Measurements from ENCODE around the gene TRIM65.

The TRIM65 gene

DNA sequence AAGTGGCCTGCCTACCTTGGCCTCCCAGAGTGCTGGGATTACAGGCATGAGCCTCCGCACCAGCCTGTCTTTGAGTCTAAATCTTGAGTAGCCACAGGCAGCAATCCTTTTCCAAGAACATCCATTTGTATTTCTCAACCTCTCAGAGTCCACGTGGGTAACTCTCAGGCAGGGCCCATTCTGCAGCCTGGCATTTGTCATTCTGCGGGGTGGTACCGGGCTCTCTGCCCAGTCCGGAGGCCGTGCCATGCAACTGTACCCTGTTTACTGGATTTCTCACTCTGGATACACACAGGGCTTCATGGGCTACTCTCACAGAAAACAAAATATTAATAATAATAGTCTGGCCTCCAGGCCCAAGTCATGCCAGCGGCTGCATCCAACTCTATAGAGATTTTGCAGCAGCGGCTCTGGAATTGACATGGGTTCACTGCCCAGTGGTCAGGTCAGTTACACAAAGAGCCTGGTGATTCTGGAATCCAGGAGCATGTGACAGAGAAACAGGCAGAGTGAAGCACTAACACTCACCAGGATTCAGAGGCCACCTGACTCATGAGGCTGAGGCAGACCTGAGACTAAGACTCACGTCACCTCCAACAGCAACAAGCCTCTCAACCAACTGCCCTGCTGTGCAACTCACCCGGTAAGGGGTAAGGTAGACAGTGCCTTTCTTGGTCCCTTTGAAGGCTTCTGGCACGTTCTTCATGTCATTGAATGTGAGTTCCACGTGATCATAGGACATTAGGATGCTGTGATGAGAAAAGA, 45.6 kb downstream of the TRIM65 start:
- DNase-seq, result no peak

DNA sequence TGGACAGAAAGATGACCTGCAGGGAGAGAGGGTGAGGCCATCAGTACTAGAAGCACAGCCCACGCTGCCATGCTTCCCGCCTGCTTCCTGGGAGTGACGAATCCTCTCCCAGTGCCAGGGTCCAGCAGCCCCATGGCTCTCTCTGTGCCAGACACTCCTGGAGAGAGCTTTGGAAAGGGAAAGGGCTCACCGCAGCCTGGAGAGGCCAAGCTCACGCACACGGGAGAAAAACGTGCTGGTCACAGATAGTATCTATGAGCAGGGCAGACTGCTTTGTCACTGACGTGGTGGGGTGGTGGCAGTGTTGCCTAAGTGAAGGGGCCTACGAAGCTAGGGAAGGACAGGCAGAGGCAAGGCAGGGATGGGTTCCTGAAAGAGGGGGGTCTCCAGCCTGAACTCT, 47.0 kb downstream of the TRIM65 start:
- DNase-seq, result no peak

DNA sequence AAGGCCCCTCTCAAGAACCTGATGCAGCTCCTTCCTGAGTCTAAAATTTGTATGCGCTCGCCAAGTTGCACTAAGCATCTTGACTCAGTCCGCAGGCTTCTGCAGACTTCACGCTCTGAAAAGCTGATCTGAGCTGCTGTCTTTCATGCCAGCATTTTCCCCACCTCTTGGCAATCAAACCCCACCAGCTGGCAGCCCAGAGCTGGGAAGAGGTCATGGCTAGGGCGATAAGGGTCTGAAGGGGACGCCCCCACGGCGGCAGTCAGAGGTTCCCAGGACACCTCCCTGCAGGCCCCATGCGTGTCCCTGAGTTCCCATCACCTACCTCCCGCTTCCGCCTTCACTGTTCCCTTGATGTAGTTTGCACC, 47.5 kb downstream of the TRIM65 start:
- no peak for DNase-seq

DNA sequence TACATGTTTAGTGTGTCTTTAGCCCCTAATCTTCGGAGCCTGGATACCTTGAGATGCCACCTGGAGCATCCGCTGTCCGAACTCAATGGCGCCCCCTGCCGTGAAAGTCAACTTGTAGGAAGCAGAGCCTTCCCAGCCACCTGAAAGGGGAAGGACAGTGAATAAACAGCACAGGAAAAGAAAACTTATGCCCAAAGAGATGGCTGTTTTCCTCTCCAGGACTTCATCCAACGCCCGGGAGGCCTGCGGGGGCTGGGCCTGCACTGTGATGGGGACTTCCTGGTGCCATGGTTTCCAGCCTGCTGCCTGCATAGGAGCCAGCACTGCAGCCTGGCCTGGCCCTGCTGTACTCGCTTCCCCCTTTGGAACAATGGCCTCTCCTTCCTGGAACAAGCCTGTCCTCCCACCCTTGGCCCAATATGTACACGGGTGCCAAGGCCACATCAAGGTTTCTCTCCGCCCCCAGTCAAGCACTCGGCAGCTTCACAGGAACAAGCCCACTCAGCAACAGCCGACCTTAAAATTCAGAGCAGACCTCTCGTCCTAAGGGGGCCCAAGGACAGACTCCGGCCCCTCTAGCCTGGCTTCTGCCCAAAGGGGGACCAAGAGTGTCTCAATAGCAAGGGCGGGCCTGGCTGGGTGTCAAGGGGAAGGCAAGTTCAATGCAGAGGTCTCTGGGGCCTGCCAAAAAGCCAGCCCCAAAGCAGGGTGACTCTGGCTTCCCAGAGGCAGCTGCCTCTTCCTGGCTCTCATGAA, 48.0 kb downstream of the TRIM65 start:
- DNase-seq, result peak; percentile 84 to 87

DNA sequence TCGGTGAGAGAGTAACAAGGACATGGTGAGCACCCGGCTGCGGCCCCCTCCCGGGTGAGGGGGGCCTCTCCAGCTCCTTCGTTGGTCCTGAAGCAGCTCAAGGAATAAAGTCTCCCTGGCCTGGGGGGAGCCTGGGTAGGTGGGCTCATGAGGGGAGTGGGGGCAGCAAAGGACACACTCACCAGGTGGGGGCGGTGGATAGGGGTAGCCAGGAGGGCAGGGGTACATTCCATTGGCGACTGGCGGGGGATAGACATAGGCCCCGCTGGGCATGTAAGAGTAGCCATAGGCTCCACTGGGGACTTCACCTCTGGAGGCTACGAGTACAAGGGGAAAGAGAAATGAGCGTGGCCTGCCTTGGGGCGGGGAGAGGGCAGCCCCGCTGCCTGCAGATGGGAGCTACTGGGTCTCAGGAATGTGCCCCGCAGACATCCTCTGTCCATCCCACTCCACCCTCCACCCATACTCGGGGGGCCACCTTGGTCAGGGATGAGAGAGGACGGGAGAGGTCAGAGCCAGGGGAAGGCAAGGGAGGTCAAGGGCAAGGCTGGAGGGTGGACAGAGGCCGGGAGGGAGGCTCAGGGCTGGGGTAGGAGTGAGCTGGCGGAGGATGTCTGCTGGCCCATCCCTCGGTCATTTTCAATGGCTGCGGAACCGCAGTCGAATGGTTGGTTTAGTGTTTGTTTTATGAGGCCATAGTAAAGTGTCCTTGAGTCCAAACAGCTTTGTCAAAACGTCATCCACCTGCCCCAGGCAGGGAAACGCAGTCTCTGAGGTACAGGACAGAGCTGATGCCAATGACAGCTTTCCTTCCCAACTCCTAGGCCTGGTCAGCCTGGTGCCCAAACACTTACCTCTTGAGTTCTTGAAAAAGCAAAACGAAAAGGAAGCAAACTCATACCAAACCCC, 48.9 kb downstream of the TRIM65 start:
- no peak for DNase-seq

DNA sequence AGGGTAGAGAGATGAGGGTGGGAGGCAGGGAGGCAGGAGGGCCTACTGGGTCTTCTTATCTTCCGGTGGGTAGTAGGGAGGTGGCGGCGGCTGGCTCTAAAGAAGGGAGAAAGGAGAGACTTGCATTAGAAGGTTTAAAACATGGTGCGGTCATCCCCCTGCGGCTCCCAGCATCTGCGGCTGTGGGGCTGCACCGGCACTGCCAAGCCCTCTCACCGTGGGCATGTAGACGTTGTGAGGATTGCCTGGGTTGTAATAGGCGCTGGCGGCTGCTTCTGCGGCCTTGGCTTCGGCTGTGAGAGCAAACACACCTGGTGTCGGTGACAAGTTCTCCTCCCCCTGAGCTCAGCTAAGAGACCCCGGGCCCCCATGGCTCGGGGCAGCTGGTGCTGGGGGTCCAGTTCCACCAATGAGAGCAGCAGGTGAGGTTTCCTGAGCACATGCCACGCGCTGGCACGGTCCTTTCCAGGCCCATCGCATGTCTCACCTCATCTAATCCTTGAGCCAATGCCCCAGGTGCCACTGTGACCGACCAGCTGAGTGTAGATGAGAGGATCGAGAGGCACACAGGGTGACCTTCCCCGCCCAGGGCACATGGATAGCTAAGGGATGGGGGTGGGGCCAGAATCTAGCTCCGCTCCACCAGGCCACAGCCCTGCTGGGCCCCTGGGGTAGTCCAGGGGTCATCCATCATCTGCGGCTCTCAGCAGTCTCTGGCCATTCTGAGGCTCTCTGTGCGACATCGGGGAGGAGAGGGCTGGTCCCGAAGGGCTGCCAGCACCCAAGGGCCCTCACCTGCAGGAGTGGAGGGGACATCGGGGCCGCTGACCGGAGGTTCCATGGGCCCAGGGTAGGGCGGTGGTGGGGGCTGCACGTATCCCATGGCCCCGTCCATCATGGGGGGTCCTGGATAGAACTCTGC, 49.8 kb downstream of the TRIM65 start:
- DNase-seq, result no peak

DNA sequence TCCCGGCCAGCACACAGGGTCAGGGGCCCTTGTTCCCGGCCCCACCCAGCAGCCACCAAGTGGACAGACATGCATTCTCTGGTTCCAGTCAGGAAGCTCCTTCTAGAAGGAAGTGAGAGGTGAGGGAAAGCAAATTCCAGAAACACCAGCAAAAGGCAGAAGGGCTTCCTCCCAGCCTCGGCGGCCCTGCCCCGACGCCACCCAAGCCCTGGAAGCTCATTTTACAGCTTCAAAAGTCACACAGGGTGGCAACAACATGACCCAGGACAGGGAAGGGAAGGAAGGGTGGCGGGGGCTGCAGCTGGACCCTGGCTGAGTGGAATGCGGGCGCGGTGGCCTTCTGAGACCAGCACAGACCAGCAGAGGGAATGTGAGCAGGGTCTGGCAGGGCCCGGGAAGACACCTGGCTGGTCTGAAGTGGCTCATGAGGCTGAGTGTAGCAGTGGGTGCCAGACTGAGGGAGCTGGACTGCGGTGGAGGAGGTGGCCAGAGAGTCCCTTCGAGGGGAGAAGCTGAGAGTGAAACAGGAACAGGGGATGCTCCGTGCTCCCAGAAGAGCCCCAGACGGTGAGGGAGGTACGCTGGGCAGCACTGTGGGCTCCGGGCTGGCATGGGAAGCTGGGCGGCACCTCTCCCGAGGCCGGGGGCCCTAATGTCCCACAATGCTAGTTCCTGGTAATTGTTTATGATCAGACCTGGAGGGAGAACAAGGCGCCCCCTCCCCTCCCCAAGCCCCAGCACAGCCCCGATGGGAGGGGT, 50.6 kb downstream of the TRIM65 start:
- no peak for DNase-seq

DNA sequence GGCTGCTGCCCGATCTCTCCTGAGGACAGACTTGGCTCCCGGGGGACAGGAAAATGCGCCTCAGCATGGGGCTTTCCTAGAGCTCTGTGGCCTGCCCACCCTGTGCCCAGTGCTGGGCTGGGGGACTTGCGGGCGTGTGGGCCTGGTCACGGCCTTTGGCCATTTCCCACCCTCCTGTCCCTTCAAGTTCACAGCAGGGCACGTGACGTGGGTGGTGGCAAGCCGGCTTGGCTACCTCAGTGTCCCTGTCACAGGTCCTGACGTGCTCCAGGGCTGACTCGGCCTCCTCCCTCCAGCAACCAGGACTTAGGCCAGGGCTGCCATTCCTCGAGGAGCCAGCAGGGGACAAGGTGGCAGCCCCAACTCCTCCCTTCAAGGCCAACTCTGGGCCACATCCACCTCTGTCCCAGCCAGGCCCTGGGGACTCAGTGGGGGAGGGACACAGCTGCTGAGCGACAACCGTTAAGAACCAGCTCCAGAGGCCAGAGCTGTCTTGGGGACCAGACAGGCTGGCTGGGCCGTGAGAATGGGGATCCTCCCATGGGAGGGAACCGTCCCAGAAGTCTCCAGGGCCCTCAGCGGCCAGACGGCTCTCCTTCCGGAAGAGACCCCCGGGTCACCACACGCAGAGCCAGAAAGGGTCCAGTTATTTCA, 51.6 kb downstream of the TRIM65 start:
- peak; percentile 51 to 53 for DNase-seq

DNA sequence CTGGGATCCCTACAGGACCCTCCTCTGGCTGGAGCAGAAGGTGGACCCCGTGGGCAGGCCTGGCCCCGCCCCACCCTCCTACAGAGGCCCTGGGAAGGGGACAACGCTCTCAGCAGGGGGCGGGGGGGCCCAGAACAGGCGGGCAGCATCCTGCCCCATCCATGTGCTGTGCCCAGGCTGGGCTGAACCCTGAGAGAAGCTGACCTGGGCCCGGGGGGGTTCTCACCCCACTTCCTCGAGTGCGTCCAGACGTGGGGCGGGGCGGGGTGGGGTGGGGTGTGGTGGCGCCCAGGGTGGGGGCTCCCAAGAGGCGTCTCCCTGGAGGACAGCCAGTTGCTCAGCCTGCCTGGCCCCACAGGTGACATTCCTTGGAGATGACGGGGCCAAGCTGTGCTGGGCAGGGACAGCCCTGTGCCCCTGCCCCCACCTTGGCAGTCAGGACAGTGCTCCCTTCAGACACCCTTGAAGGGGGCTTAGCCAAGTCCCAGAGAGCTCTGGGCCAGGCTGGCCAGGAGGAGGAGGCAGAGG, 52.2 kb downstream of the TRIM65 start:
- DNase-seq, result no peak

DNA sequence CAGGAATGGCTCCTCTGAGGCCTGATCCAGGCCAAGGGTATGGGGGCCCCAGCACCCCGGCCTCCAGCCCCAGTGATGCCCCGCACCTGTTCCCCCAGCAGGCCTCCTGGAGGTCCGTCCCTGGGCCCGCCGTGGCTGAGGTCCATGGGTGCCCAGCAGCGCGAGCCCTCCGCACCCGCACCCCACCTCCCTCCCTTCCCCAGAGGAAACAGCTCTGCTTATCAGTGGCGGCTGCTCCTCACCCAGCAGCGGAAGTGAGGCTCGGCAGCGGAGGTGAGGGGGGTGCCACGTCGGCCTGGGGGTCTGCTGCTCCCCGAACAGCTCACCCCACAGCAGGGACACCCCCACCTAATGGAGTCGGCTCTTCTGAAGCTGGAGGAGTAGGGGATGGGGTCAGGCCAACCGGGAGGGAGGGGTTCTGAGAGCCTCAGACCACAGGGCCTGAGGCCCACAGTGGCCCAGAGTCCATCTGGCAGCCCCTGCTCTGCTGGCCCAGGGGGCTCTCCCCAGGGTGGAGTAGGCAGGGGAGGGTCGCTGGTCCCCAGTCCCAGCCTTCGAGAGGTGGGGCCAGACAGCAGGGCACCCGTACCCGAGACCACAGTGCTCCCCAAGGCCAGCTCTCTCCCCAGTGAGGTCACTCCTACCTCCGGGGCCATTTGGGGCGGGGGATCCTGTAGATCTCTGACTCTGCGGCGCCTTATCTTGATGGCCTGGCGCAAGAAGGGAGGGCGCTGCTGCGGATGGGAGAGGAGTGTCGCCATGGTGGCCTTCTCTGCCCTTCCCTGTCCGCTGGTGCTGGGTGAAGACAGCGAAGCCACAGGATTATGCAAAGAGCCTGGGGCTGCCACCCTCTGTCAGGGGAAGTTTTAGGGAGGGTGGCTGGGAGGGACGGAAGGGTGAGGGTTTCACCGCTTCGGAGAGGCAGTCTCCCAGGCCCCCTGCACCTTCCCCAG, 52.9 kb downstream of the TRIM65 start, which contains the start of gene UNC13D:
Gene UNC13D, minus strand, starts transcription at position 828 of the 953 bp plus-strand sequence. Its CDS starts 67 bp downstream, at position 761.
- peak; percentile 45 to 46 for DNase-seq

DNA sequence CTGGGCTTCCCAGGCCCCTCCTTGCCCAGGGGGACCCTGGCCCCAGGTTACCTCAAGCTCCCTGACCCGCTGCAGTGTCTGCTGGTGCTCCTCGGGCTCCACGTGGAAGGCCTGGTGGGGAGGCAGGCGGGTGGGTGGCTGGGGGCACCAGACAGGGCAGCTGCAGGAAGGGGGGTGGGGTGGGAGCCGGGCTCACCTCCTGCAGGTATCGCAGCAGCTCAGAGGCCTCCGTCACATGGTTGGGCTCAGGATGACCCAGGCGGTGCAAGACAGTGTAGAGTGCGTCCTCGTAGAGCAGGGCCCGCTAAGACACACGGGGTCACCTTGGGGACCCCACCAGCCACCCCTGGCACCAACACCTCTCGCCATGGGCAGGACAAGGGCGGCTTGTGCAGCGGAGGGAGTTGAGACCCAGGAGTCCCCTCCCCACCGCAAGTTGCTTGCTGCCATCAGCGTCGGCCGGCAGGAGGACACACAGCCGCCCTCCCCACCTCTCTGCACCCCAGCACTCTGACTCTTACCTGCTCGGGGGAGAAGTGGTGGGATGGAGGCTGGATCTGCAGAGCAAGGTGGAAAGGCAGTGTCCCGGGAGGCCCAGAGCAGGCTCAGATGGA, 53.7 kb downstream of the TRIM65 start:
- peak in 1 of 2 experiments; percentile 13 for DNase-seq

DNA sequence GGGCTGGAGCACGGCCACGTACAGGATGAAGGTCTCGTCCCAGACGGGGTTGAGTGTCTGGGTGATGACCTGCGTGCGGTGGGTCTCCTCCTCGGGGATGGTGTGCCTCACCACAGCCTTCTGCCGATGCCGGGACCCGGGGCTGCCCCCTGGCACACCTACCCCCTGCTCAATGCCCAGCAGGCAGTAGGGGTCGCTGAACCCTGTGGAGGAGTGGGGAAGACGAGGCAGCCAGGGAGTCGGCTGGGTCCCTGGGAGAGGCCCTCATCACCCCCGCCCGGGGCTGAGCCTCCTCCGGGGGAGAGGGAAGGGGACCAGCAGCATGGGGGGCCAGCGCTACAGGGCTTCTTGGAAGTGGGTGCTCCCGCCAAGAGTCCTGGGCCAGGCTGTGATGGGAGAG, 54.3 kb downstream of the TRIM65 start:
- no peak for DNase-seq

DNA sequence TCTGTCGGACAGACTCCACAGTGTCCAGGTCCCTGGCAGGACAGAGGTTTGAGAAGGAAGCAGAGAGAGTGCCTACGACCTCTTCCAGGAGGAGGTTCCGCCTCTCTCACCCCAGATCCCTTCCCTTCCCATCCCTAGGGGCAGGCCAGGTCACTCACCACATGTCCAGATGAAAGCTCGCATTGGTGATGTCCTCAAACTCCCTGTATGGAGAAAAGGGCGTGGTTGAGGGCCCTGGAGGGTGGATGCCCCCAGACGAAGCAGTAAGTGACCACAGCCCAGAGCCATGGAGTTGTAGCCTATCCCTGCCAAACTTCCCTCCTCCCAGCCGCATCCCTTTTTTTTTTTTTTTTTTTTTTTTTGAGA, 56.0 kb downstream of the TRIM65 start:
- DNase-seq, result no peak

DNA sequence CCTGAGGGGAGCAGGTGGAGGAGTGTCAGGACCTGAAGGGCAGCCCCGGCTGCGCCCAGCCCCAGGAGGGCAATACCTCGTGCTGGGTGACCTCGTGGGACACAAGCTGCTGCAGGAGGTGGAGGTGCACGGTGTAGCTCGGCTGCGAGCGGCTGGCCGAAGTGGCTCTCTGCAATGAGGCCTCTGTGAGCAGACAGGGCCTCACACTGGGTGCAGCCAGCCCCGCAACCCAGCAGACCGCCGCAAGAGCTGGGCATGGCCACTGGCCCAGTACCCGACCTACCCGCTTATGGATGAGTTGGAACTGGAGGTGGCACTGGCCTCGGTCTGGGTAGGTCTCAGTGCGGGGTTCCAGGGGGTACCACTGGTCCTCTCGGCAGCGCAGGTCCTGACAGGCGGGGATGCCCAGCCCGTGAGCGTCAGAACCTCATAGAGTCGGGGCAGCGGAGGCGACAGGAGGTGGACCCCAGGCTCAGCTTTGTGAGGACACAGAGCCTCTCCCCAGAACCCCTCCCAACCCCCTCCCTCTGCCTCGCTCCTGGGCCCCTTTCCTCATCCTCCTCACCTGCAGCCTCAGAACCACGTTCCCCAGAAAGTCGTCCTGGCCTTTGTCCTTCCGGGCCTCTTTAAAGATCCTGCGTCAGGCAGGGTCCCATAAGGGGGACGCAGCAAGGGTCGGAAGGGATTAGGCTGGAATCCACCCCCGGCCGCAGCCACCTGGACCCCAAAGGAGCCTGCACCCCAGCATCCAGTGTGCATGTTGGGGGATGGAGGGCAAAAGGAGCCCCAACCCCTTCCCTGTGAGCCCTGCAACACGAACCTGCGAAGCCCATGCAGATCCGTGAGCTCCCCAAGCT, 56.6 kb downstream of the TRIM65 start:
- no peak for DNase-seq
